Prostate gland (tissue), 2 donors: ENCODE measurements around the gene WFDC2. TPM values are rescaled to one million over a fixed set of nuclear protein-coding genes. Genes with fewer than 3 reads are reported as not detected.
"Not testable (repeated sequence)": the region's sequence is repeated elsewhere in the genome, so short reads cannot be mapped to it uniquely, and the experiment has no call there.

Experiments used
- DNase-seq: peaks from one replicate; pipeline ENCODE4 v3.0.0-alpha.2; 2019; ENCODE audit warnings: low spot score
- H3K27ac ChIP-seq, 2 donors: fragments of 200-600 bp; sonication (generic); 2 replicates each; pipeline ENCODE4 v1.5.1; 2017 to 2019
- H3K27me3 ChIP-seq: fragments of 200-600 bp; sonication (generic); replicated peaks from 2 replicates; pipeline ENCODE4 v1.5.1; 2019; ENCODE audit not compliant: insufficient read depth
- H3K36me3 ChIP-seq, 2 donors: fragments of 200-600 bp; sonication (generic); 1 replicate in 1 of 2; 2 replicates in 1 of 2; pipeline versions ENCODE4 v1.5.1 to v1.8.1; 2017 to 2019
- H3K4me1 ChIP-seq: fragments of 200-600 bp; sonication (generic); replicated peaks from 2 replicates; pipeline ENCODE4 v1.5.1; 2019
- H3K4me3 ChIP-seq, 2 donors: fragments of 200-600 bp; sonication (generic); 2 replicates each; pipeline ENCODE4 v1.5.1; 2017 to 2019
- H3K9me3 ChIP-seq: fragments of 200-600 bp; sonication (generic); 2 replicates; pipeline ENCODE4 v1.5.1; 2017
- POLR2A ChIP-seq: fragments of 450-650 bp; IDR thresholded peaks from one replicate; pipeline ENCODE4 v1.6.1; 2016; ENCODE audit warnings: antibody characterized with exemption, mild to moderate bottlenecking
- POLR2AphosphoS5 ChIP-seq: sonication (generic); formaldehyde crosslinking; IDR thresholded peaks from one replicate; pipeline ENCODE4 v1.6.1; 2017; ENCODE audit warnings: antibody characterized with exemption
- WGBS: methylation state at CpG from one replicate; pipeline ENCODE4 v1.1.5; 2018; 5-methylcytosine and 5-hydroxymethylcytosine counted together
- intact Hi-C: fragments of 100-400 bp; cut with DNase I; formaldehyde crosslinking; loops from one replicate; pipeline ENCODE4 v1.14.2; 2022
- total RNA-seq, 2 donors: library from RNA; depleted of rRNA; stranded (reverse); fragments of >200 nt; gene quantifications; one replicate each; pipeline ENCODE4 v1.1.0, GENCODE V29; 2016
- TF ChIP-seq, protein P1 (sequence below), 4 experiments: fragments of 200-600 bp in 2 of 4; fragments of 450-650 bp in 2 of 4; sonication (generic) in 2 of 4; IDR thresholded peaks; 1 replicate in 3 of 4; 2 replicates in 1 of 4; pipeline ENCODE4 v1.5.1; 2016 to 2019; ENCODE audit warnings: antibody characterized with exemption in 4 of 4, mild to moderate bottlenecking in 2 of 4, moderate library complexity in 2 of 4

The WFDC2 gene
- total RNA-seq, 2 donors from 2014 or later: 100.0 to 122 TPM

DNA sequence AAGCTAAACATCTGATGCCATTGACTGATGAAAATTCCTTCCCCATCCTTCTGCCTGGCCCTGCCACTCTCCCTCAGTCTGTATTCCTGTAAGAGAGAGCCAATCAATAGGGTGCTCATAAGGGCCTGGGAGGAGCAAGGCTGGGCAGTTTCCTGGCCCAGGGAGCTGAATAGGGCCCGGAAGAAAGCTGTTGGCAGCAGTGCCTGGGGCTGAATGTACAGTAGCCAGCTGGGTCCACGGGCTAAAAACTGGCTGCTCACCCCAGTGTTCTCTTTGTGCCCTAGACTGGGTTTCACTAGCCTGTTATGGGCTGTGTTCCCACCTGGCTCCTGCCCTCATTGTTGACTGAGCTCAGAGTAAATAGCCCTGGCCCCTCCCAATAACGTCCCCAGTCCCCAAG lies 1.7 kb upstream of the WFDC2 start:
- H3K27me3 ChIP-seq: no peaks in the 10 kb centered on the region
- intact Hi-C loops: no loop called here
- peak overlapping the region; percentile 35 to 73 for H3K27ac ChIP-seq
- no peaks in the 10 kb centered on the region for H3K9me3 ChIP-seq
- H3K4me1 ChIP-seq: peaks cover 8% of the 10 kb centered on the region
- no peak overlapping the region for H3K4me3 ChIP-seq
- H3K36me3 ChIP-seq: no peaks in the 10 kb centered on the region
- WGBS: 16% methylated on average over 3 of the region's 3 CpGs
- TF ChIP-seq POLR2A: no peak
- TF ChIP-seq, protein P1, sequence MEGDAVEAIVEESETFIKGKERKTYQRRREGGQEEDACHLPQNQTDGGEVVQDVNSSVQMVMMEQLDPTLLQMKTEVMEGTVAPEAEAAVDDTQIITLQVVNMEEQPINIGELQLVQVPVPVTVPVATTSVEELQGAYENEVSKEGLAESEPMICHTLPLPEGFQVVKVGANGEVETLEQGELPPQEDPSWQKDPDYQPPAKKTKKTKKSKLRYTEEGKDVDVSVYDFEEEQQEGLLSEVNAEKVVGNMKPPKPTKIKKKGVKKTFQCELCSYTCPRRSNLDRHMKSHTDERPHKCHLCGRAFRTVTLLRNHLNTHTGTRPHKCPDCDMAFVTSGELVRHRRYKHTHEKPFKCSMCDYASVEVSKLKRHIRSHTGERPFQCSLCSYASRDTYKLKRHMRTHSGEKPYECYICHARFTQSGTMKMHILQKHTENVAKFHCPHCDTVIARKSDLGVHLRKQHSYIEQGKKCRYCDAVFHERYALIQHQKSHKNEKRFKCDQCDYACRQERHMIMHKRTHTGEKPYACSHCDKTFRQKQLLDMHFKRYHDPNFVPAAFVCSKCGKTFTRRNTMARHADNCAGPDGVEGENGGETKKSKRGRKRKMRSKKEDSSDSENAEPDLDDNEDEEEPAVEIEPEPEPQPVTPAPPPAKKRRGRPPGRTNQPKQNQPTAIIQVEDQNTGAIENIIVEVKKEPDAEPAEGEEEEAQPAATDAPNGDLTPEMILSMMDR (IDR thresholded peaks at IDR 0.05): no peak
- peak; percentile 28 for DNase-seq

- intact Hi-C loops: no loop called here
- no peaks in the 10 kb centered on the region for H3K9me3 ChIP-seq
- H3K4me3 ChIP-seq: peak overlapping the region; percentile 35 to 38
- TF ChIP-seq, protein P1 (IDR thresholded peaks at IDR 0.05): no peak
- peak; percentile 75 for TF ChIP-seq POLR2A
- no peaks in the 10 kb centered on the region for H3K27me3 ChIP-seq
- 1% methylated on average over 34 of the region's 50 CpGs for WGBS
- H3K4me1 ChIP-seq: peaks cover 8% of the 10 kb centered on the region
- peak; percentile 54 for DNase-seq
- no peaks in the 10 kb centered on the region for H3K36me3 ChIP-seq
- H3K27ac ChIP-seq: peak overlapping the region; percentile 67 to 73
These were observed 844 bp downstream of the WFDC2 start for GRCh38 chr20:45470262-45470931.

DNA sequence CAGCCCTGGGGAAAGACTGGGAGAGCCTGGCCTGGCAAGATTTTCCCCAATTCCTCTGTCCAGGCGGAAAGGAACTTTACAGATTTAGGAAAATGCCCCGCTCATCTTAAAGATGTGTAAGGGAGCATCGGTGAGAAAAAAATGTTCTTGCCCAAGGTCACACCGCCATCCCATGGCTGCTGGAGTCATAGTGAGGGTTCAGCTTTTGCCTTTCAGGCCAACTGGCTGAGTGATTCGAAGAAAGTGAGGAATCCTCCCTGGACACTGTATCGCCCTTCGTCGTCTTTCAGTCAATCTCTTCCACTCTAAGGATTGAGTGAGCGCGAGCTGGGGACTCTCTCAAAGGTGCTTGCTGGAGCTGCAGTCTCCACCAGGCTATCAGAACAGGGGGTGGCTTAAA lies 1.4 kb downstream of the WFDC2 start:
- H3K36me3 ChIP-seq: no peaks in the 10 kb centered on the region
- intact Hi-C loops: no loop called here
- DNase-seq: no peak
- peak overlapping the region; percentile 67 to 73 for H3K27ac ChIP-seq
- no peak for TF ChIP-seq POLR2AphosphoS5
- TF ChIP-seq, protein P1 (IDR thresholded peaks at IDR 0.05): peak in 2 of 4 experiments; percentile 24 to 29
- H3K4me3 ChIP-seq: peak overlapping the region; percentile 35 to 38
- H3K4me1 ChIP-seq: peaks cover 8% of the 10 kb centered on the region
- H3K27me3 ChIP-seq: no peaks in the 10 kb centered on the region
- H3K9me3 ChIP-seq: no peaks in the 10 kb centered on the region
- WGBS: 31% methylated on average over 10 of the region's 10 CpGs

GRCh38 chr20:45472286-45472685 lies 2.7 kb downstream of the WFDC2 start:
- intact Hi-C loops, H3K4me1 ChIP-seq, DNase-seq, H3K9me3 ChIP-seq, H3K27me3 ChIP-seq, H3K36me3 ChIP-seq, H3K27ac ChIP-seq, H3K4me3 ChIP-seq: not testable (repeated sequence)
- 86% methylated on average over 3 of the region's 3 CpGs for WGBS

GRCh38 chr20:45477530-45478148 lies 8.1 kb downstream of the WFDC2 start:
- intact Hi-C loops, H3K27ac ChIP-seq, H3K4me3 ChIP-seq, H3K4me1 ChIP-seq, H3K9me3 ChIP-seq, DNase-seq, H3K36me3 ChIP-seq, H3K27me3 ChIP-seq: not testable (repeated sequence)
- 73% methylated on average over 7 of the region's 7 CpGs for WGBS

- H3K9me3 ChIP-seq: no peaks in the 10 kb centered on the region
- DNase-seq: no peak
- H3K4me1 ChIP-seq: no peaks in the 10 kb centered on the region
- no peaks in the 10 kb centered on the region for H3K36me3 ChIP-seq
- no peak overlapping the region for H3K27ac ChIP-seq
- WGBS: 93% methylated on average over 7 of the region's 7 CpGs
- H3K4me3 ChIP-seq: no peak overlapping the region
- intact Hi-C loops: no loop called here
- TF ChIP-seq, protein P1 (IDR thresholded peaks at IDR 0.05): no peak
- H3K27me3 ChIP-seq: no peaks in the 10 kb centered on the region
These were observed 10.3 kb downstream of the WFDC2 start for GRCh38 chr20:45479822-45480221.
